HG03064 (cell line): ENCODE data around the gene CLDN2.

Experiments
- ATAC-seq: cut with Tn5 transposase; IDR thresholded peaks from one replicate; pipeline ENCODE4 v1.9.1; 2021; ENCODE audit warnings: low read depth; ENCODE audit not compliant: unreplicated experiment

The CLDN2 gene

GRCh38 chrX:106917830-106918500 is 2.2 kb upstream of the CLDN2 start:
- no peak for ATAC-seq

- no peak for ATAC-seq
Observed at GRCh38 chrX:106921637-106922036, 1.4 kb downstream of the CLDN2 start.

- ATAC-seq, result no peak
Observed at GRCh38 chrX:106927023-106927422, 6.8 kb downstream of the CLDN2 start.

- ATAC-seq, result no peak
Observed at GRCh38 chrX:106927700-106928099, 7.5 kb downstream of the CLDN2 start.

- no peak for ATAC-seq
Observed at GRCh38 chrX:106928227-106928626, 8.0 kb downstream of the CLDN2 start.

GRCh38 chrX:106931831-106932491 is 11.8 kb downstream of the CLDN2 start:
- no peak for ATAC-seq

GRCh38 chrX:106932492-106932923 is 12.3 kb downstream of the CLDN2 start:
- ATAC-seq, result no peak

GRCh38 chrX:106932960-106933537 is 12.8 kb downstream of the CLDN2 start:
- ATAC-seq, result no peak

- no peak for ATAC-seq
Observed at GRCh38 chrX:106933538-106933961, 13.3 kb downstream of the CLDN2 start.

- ATAC-seq, result no peak
Observed at GRCh38 chrX:106935175-106935574, 15.0 kb downstream of the CLDN2 start.

GRCh38 chrX:106936246-106936645 is 16.0 kb downstream of the CLDN2 start:
- no peak for ATAC-seq

GRCh38 chrX:106939566-106939965 is 19.4 kb downstream of the CLDN2 start:
- no peak for ATAC-seq

GRCh38 chrX:106940068-106940467 is 19.9 kb downstream of the CLDN2 start:
- no peak for ATAC-seq

GRCh38 chrX:106946464-106946863 is 26.3 kb downstream of the CLDN2 start:
- ATAC-seq, result no peak

GRCh38 chrX:106948641-106949040 is 28.4 kb downstream of the CLDN2 start:
- no peak for ATAC-seq

- no peak for ATAC-seq
Observed at GRCh38 chrX:106949366-106949765, 29.2 kb downstream of the CLDN2 start.

- ATAC-seq, result no peak
Observed at GRCh38 chrX:106950381-106950780, 30.2 kb downstream of the CLDN2 start.

- no peak for ATAC-seq
Observed at GRCh38 chrX:106951230-106951629, 31.0 kb downstream of the CLDN2 start.

GRCh38 chrX:106952089-106952488 is 31.9 kb downstream of the CLDN2 start:
- ATAC-seq, result no peak

- ATAC-seq, result no peak
Observed at GRCh38 chrX:106952538-106952937, 32.3 kb downstream of the CLDN2 start.

- ATAC-seq, result no peak
Observed at GRCh38 chrX:106952988-106953387, 32.8 kb downstream of the CLDN2 start.

GRCh38 chrX:106954041-106954440 is 33.8 kb downstream of the CLDN2 start:
- no peak for ATAC-seq
